K562 (cell line): ENCODE data around the gene MLC1.

Source experiments
- EZH2 ChIP-seq: IDR thresholded peaks from 2 replicates; pipeline ENCODE4 v1.6.1; 2012; ENCODE audit warnings: low read depth, mild to moderate bottlenecking, inconsistent platforms, low read length, borderline replicate concordance
- HDAC6 ChIP-seq: IDR thresholded peaks from 2 replicates; pipeline ENCODE4 v1.6.1; 2012; ENCODE audit warnings: low read depth, mild to moderate bottlenecking, control low read depth, inconsistent platforms, low read length, moderate library complexity
- NFE2 ChIP-seq: IDR thresholded peaks from 2 replicates; pipeline ENCODE4 v1.6.1; 2014; ENCODE audit warnings: antibody characterized with exemption, low read depth
- ZFP1 ChIP-seq: fragments of 450-650 bp; formaldehyde crosslinking; IDR thresholded peaks from 2 replicates; pipeline ENCODE4 v1.4.0; 2020; ENCODE audit warnings: mild to moderate bottlenecking, mixed read lengths
- ZNF232 ChIP-seq: sonication (generic); formaldehyde crosslinking; IDR thresholded peaks from 2 replicates; pipeline ENCODE4 v1.8.0; 2022; ENCODE audit warnings: mild to moderate bottlenecking, missing genetic modification reagents
- TF ChIP-seq, protein P1 (sequence below), 3 experiments: IDR thresholded peaks in 2 of 3; conservative IDR thresholded peaks in 1 of 3; 2 replicates each; pipeline ENCODE4 v1.5.1; 2011 to 2012; ENCODE audit warnings: low read length in 3 of 3, mild to moderate bottlenecking in 3 of 3, control low read depth in 2 of 3, improper control_type of control experiment in 1 of 3, inconsistent platforms in 1 of 3, low read depth in 1 of 3, mixed read lengths in 1 of 3, moderate library complexity in 1 of 3; ENCODE audit not compliant: insufficient read depth in 2 of 3
- TF ChIP-seq, protein P2 (sequence below): fragments of 450-650 bp; IDR thresholded peaks from 2 replicates; pipeline ENCODE4 v1.6.1; 2018; ENCODE audit not compliant: partially characterized antibody

DNA sequence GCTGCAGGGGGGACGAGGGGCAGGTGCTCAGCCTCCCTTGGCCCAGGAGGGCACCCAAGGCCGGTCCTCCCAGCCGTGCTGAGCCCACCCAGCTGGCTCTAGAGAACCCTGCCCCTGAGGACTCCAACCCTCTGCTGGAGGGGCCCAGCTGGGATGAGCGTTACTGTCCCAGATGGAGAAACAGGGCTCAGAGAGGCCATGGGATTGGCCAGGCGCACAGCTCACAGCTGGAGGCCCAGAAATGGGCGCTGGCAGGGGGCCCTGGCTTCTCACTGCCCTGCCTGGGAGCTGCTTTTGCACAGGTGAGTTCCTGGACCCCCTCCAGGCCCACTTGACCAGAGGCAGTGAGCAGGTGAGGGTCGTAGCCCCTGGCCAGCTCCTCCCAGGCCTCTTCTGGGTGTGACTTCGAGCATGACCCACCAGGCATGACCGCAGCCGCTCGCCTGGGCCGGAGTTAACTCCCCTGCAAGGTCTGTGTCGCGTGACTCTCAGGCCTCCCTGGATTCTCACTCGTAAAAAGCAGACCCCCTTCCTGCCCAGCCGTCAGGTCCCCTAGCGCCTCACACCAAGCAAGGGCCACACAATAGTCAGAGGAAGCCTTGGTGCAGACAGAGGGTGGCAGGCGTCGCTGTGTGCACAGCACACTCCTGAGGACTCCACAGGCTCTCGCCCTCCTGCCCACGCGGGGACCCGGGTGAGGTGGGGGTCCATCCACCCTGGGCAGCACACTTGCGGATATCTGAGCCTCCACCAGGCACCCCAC, 52.9 kb downstream of the MLC1 start:
- TF ChIP-seq EZH2 (no peak), NFE2 (no peak), HDAC6 (no peak), ZFP1 (CRISPR knock-in tag) (no peak), ZNF232 (CRISPR knock-in tag) (no peak)
- TF ChIP-seq, protein P1, sequence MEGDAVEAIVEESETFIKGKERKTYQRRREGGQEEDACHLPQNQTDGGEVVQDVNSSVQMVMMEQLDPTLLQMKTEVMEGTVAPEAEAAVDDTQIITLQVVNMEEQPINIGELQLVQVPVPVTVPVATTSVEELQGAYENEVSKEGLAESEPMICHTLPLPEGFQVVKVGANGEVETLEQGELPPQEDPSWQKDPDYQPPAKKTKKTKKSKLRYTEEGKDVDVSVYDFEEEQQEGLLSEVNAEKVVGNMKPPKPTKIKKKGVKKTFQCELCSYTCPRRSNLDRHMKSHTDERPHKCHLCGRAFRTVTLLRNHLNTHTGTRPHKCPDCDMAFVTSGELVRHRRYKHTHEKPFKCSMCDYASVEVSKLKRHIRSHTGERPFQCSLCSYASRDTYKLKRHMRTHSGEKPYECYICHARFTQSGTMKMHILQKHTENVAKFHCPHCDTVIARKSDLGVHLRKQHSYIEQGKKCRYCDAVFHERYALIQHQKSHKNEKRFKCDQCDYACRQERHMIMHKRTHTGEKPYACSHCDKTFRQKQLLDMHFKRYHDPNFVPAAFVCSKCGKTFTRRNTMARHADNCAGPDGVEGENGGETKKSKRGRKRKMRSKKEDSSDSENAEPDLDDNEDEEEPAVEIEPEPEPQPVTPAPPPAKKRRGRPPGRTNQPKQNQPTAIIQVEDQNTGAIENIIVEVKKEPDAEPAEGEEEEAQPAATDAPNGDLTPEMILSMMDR (IDR thresholded peaks at IDR 0.05 in 2 of 3, conservative IDR thresholded peaks at IDR 0.05 in 1 of 3; ENCODE audit: insufficient read depth in 2 of 3, low read depth in 1 of 3, low read length in 3 of 3) = no peak
- TF ChIP-seq, protein P2, sequence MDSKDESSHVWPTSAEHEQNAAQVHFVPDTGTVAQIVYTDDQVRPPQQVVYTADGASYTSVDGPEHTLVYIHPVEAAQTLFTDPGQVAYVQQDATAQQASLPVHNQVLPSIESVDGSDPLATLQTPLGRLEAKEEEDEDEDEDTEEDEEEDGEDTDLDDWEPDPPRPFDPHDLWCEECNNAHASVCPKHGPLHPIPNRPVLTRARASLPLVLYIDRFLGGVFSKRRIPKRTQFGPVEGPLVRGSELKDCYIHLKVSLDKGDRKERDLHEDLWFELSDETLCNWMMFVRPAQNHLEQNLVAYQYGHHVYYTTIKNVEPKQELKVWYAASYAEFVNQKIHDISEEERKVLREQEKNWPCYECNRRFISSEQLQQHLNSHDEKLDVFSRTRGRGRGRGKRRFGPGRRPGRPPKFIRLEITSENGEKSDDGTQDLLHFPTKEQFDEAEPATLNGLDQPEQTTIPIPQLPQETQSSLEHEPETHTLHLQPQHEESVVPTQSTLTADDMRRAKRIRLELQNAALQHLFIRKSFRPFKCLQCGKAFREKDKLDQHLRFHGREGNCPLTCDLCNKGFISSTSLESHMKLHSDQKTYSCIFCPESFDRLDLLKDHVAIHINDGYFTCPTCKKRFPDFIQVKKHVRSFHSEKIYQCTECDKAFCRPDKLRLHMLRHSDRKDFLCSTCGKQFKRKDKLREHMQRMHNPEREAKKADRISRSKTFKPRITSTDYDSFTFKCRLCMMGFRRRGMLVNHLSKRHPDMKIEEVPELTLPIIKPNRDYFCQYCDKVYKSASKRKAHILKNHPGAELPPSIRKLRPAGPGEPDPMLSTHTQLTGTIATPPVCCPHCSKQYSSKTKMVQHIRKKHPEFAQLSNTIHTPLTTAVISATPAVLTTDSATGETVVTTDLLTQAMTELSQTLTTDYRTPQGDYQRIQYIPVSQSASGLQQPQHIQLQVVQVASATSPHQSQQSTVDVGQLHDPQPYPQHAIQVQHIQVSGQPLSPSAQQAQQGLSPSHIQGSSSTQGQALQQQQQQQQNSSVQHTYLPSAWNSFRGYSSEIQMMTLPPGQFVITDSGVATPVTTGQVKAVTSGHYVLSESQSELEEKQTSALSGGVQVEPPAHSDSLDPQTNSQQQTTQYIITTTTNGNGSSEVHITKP = no peak
